Renal cortical epithelial cell (primary cell): ENCODE data around the gene TBATA. TPM values are rescaled to one million over a fixed set of nuclear protein-coding genes. Genes with fewer than 3 reads are reported as not detected.

ENCODE experiments used
- DNase-seq: peaks from one replicate; pipeline ENCODE4 v3.0.0-alpha.2; 2011; ENCODE audit warnings: low read depth
- total RNA-seq: library from RNA; depleted of rRNA; stranded (reverse); fragments of >200 nt; gene quantifications from 2 replicates; pipeline ENCODE4 v1.2.3, GENCODE V29; 2014

TBATA gene
- total RNA-seq, 1 donor from 2014 or later, result not detected

DNA sequence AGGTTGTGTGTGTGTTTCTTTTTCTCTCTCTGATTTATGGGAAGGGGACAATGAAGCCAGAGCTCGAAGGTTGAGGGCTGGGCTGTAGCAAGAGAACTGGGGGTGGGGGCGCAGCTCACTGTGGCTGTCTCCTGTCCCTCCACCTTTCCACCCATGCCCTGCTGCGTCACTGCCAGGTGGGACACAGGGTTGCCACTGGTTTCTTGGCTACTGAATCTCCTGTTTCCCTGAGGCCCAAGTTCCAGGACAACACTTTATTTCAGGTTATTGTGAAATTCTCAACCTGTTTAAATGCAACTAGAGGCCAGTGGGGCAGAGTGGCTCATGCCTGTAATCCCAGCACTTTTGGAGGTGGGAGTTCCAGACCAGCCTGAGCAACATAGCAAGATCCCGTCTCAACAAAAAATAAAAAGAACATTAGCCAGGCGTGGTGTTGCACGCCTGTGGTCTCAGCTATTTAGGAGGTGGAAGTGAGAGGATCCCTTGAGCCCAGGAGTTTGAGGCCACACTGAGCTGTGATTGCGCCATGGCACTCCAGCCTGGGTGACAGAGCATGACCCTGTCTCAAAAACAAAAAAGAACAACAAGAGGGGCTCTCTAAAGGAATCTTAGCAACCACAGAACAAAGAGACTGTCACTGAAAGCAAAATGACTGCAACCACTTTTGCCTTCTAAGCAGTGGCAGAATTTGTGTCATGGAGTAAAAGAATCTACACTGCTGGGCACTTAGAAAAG is 22.6 kb downstream of the TBATA start:
- peak; percentile 15 for DNase-seq

DNA sequence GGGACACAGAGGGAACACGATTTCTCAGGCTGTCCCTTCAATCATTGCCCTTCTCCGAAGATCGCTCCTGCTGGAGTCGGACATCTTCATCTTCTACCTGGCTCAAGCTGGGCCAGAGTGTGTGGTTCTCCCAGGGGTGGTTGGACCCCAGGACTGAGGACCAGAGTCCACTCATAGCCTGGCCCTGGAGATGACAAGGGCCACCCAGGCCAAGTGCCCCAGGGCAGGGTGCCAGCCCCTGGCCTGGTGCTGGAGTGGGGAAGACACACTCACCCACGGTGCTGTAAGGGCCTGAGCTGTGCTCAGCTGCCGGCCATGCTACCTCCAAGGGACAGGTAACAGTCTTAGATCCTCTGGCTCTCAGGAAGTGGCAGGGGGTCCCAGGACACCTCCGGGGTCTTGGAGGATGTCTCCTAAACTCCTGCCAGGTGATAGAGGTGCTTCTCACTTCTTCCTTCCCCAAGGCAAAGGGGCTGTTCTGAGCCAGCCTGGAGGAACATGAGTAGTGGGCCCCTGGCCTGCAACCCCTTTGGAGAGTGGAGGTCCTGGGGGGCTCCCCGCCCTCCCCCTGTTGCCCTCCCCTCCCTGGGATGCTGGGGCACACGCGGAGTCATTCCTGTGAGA is 23.3 kb downstream of the TBATA start:
- DNase-seq, result no peak

DNA sequence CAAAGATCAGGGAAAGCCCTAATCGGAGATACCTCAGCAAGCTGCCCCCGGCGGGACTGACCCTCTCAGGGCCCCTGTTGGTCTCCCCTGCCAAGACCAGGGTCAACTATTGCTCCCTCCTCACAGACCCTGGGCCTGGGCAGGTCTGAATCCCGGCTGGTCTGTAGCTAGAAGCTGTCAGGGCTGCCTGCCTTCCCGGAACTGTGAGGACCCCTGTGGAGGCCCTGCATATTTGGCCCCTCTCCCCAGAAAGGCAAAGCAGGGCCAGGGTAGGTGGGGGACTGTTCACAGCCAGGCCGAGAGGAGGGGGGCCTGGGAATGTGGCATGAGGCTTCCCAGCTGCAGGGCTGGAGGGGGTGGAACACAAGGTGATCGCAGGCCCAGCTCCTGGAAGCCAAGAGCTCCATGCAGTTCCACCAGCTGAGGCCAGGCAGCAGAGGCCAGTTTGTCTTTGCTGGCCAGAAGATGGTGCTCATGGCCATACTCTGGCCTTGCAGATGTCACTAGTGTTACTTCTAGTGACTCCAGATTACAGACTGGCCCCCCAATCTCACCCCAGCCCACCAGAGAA is 24.1 kb downstream of the TBATA start:
- DNase-seq, result no peak

DNA sequence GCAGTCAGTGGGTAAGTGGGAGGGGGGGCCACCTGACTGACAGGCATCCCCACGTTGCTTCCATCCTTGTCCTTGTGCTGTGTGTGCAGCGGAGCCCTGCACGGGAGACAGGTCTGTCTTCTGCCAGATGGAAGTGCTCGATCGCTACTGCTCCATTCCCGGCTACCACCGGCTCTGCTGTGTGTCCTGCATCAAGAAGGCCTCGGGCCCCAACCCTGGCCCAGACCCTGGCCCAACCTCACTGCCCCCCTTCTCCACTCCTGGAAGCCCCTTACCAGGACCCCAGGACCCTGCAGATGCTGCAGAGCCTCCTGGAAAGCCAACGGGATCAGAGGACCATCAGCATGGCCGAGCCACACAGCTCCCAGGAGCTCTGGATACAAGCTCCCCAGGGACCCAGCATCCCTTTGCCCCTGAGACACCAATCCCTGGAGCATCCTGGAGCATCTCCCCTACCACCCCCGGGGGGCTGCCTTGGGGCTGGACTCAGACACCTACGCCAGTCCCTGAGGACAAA is 24.8 kb downstream of the TBATA start:
- no peak for DNase-seq

DNA sequence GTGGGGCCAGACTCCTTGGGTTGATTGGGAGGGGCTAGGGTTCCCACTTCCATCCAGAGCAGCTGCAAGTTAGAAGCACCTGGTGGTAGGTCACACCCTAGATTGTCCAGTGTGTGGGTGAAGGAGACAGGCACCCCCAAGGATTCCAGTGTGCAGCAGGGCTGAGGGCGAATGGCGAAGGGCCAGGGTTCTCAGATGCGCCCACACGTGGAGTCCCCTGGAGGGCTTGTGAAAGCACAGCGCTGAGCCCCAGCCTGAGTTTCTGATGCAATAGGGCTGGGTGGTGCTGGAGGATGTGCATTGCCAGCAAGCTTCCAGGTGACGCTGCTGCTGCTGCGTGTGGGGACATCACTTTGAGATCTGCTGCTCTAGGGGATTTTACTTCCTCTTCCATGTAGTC is 25.4 kb downstream of the TBATA start:
- no peak for DNase-seq

DNA sequence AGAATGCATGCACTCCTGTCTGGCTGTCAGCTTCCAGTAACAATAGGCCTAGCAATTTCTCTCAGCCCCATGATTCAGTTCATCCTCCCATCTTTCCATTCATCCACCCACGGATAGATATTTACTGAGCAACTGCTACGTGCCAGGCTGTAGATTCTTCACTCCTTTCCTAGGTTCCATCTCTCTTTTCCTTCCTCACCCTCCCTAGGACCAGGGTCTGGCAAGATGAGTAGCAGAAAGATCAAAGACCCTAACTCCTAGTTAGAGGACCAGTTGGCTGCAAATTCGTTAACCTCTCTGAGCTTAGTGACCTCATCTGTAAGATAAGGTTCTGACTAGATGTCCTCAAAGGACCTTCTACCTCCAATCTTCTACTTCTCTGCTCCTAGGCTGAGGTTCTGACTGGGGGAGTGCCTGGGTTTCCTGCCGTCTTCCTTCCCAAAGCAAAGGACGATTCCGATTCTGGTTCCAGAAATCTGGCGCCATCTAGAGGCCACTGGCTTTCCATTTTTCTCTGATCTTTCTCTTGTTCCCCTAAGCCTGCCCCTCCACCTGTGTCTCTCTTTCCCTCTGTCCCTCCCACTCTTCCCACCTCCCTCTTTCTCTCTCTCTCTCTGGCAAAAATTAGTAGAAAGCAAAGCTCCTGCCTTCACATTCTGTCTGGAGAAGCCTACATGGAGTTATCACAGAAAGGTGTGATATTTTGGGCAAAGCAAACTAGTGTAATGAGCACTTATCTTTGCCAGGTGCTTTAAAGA is 26.2 kb downstream of the TBATA start:
- peak; percentile 61 for DNase-seq

DNA sequence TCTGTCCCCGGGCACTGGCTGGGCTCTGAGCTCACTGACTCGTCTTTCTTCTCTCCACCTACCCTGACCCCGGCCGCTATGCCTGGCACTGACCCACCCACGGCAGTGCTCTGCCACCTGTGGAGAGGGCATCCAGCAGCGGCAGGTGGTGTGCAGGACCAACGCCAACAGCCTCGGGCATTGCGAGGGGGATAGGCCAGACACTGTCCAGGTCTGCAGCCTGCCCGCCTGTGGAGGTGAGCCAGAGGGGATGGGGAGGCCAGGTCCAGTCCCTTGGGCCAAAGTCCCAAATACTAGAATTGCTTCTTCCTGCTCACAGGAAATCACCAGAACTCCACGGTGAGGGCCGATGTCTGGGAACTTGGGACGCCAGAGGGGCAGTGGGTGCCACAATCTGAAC is 27.3 kb downstream of the TBATA start:
- DNase-seq, result no peak

DNA sequence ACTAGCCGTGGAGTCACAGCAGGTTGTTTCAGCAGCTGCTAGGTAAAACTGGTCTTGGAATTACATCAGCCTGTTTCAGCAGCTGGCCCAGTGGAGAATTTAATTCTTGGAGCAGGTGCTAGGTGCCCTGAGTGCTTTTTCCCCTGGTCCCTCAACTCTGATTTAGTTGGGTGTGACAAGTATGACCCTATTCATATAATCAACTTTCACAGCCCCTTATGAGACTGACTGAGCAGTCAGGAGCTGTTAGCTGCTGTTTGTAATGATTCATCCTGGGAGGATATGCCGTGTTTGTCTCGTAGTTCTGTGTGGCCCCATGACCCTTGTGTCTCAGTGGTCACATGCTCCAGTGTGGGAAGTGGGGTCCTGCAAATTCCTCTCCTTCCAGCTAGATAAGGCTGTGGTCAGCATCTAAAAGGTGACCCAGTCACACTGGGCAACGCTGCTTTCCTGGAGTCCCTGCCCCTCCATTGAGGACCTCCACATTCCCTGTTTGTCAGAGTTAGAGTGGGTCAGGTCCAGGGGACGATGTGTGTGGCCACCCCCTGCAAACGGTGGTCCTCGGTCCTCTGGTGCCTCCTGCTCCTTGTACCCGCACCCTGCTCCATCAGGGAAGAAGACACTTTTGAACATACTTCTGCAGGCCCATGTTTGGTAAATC is 28.3 kb downstream of the TBATA start:
- peak; percentile 56 for DNase-seq

DNA sequence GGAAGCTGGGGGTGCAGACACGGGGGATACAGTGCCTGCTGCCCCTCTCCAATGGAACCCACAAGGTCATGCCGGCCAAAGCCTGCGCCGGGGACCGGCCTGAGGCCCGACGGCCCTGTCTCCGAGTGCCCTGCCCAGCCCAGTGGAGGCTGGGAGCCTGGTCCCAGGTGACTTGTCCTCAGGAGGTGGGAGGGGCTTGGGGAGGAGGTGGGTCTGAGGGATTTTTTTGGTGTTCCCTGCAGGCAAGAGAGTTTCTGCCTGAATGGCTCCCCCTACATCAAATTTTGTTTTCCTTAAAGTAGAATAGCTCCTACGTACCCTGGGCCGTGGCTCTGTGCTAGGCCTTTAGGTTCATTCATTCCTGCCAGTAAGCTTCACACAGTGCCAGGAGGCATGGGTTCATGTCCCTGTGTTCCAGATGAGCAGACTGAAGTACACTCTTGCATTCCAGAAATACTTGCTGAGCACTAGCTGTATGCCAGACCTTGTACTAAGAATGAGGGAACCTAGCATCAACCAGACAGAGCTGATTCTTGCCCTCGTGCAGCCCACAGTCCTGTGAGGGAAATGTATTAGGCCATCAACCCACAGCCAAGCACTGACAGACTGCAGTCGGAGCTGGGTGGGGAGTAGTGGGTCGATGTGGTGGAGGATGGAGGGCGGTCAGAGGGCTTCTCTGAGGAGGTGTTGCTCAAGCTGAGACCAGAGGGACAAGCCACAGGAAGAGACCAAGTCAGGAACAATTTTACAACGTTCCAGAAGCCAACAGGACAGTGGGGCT is 31.1 kb downstream of the TBATA start:
- DNase-seq, result peak; percentile 93

DNA sequence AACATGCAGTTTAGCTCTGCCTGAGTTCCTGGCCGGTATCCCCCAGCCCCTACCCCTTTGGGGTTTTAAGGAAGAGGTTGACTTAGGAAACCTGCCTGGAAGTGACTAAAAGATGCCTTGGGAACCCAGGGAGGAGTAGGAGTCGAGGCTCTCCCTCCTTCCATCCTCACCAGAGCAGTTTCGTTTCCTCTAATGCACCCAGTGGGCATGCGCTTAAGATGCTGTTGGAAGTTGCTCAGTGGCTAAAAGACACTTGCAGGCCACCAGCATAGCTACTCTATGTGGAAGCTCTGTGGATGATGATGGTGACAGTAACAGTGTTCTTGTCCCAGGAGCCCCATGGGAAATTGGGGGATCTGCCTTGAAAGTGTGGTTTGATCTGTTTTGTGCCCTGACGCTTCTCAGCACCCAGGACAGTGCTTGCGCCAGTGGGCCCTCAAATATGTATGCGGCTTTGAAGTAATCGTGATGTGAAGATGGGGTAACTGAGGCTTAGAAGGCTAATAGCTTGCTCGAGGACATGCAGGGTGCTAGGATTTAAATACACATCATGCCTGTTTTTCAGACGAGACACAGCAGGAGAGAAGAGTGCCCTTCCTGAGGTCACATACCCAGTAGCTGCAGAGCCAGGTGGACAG is 32.0 kb downstream of the TBATA start:
- no peak for DNase-seq

DNA sequence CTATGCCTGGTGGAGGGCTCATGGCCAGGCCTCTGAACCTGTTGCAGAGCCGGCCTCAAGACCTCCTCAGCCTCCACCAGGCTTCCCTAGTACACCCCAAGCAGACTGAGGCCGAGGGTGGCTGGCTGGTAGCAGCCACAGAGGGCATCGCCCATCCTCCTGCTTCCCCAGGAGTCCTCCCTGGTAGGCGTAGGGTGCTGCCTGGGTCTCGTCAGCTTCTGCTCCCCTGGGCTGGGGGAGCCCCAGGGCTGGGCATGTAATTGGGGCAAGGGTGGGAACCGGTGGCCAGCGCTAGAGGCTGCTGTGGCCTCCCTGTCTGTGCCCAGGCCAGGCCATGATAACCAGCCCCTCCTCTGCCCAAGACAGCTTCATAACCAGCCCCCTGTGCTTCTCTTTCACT is 32.6 kb downstream of the TBATA start:
- DNase-seq, result no peak

DNA sequence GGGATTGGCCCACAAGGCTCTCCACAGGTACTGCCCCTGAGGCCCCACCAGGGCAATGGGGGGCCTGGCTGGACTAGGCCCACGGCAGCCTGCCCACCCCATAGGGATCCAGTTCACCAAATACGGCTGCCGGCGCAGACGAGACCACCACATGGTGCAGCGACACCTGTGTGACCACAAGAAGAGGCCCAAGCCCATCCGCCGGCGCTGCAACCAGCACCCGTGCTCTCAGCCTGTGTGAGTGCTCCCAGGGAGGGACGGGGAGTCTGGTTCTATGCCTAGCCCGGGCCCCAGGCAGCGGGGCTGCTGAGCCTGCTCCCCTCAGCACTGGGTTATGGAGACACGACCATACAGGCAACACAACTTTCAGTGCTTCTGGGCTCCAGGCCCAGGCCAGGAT is 33.2 kb downstream of the TBATA start:
- no peak for DNase-seq

DNA sequence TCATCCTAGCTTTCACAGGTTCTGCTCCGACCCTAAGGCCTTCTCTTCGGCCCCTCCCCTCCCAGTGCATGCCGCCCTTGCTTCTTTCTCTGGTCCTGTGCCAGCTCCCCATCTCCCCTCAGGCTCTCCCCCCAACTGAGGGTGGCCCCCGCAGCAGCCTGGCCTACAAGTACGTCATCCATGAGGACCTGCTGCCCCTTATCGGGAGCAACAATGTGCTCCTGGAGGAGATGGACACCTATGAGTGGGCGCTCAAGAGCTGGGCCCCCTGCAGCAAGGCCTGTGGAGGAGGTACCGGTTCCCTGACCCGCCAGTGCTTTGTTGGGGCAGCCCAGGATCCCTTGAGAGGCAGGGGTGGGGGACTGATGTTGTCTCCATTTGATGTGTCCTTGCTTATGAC is 33.8 kb downstream of the TBATA start:
- DNase-seq, result no peak

DNA sequence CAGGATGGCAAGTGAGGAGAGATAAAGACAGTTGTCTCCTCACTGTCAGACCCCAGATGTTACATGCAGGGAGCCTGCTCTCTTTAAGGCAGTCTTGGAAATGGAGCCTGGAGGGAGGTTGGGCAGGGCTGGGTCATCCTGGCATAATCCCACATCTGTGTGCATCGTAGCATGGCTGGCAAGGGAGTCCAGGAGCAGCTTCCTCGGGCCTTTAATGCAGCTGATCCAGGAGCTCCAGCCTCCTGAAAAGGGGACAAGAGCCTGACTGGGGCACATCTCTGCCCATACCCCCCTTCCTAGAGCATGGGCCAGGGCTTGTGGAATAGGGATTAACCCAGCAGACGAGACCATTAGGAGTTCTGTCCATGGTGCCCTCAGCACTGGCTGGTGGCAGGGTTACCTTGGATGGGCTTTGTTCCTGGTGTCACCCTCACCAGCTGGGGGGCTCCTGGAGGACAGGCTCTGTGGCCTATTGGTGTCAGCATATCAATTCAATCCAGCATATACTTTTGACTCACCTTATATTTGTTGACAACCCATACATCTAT is 34.9 kb downstream of the TBATA start:
- no peak for DNase-seq

DNA sequence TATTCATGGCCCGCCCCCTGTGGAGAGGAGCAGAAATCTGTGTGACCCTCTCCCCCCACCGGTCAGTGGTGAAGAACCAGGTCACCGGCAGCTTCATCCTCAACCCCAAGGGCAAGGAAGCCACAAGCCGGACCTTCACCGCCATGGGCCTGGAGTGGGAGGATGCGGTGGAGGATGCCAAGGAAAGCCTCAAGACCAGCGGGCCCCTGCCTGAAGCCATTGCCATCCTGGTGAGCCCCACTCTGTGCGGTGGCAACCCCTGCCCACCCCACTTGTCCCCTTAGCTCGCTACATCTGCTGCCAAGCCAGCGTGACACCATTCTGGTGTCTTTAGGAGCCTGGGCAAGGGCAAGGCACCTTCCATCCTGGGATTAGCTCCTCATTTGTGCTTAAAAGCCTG is 35.4 kb downstream of the TBATA start:
- DNase-seq, result no peak

DNA sequence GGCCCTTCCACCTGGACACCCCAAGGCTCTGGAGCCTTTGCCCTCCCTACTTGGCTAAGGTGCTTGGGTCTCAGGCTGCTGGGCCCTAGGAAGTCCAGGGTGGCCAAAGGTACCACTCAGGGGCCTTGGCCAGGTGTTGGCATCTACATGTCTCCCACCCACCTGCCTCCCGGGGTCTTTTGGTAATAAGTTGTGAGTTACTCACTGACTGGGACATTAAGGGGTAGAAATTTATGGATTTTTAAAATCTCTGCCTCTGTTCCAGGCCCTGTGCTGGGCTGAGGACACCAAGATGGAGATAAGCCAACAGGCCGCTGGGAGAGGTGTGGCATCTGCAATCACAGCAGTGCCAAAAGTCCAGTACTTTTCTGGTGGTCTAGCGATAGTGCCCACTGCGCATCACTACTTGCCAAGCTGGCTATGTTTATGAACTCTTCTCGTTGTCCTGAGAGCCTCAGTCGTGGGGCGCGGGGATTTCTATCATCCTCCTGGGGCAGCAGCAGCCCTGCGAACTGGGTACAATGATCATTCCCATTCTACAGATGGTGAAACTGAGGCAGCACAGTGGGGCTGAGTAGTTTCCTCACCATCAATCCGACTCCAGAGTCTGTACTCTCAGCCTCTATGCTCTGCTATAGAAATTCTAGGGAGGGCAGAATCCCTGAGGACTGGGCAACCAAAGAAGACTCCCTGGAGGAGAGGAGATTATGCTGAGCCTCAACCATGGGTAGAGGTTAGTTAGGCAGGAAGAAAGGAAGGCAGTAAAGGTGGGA is 36.2 kb downstream of the TBATA start:
- no peak for DNase-seq

DNA sequence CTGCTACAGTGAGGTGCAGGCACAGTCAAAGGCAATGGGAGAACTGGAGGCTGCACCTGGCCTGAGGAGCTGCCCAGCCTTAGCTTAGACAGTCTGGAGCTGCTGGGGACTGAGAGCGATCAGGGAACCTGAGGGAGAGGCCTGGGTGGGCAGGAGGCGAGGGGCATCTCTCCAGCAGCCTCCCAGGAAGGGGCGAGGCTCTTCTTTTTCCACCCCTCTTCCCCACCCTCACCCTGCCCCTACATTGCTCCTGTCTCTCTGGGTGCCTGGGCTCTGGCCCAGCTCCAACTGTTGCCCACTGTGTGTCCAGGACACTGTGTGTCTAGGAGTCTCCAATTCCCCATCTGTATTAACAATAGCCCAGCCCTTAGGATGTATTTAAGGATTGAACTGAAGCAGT is 36.9 kb downstream of the TBATA start:
- DNase-seq, result no peak

DNA sequence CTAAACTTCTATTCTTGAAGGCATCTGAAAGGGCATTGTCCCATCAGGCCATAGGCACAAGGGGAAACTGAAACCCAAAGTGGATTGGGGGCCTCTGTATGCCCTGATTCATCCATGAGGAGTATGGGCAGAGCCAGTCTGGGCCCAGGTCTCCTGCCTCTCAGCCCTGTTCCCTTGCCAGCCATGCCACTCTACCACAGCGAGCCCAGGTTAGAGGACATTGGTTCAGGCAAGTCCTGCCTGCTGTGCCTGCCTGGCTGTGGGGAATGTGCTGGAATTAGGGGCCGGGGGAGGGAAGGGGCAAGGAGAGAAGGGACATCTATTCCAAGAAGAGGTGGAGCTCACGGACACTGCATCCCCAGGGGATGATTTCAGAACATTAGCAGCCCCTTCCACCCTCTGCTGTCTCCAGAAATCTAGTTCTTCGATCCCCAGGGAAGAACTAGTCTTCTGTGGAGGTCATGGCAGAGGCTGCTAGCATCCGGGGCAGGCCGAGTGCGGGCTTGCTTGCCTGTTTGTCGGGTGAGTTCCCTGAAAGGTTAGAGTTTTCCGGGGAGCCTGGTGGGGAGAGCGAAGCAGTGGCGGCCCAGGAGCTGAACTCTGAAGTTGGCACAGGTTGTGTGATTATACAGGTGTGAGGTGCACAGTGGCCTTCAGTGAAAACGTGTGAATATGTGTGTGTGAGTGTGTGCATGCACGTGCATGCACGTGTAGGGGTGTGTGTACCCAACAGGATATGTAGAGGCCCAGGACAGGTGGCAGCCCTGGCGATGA is 37.8 kb downstream of the TBATA start:
- no peak for DNase-seq

DNA sequence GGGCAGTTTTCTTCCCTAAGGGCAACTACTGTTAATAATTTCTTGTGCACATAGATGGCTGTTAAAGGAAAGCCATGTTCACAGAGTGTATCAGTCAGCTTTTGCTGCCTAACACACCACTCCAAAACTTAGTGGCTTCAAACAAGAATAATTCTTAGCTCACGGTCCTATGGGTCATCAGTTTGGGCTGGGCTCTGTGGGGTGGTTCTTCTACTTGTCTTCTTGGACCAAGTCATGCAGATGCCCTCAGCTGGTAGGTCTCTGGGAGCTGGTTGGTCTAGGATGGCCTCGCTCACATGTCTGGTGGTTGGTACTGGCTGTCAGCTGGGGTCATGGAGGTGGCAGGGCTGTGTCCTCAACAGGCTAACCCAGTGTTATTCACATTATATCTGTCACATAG is 39.6 kb downstream of the TBATA start:
- DNase-seq, result no peak
